HG02840 (cell line): ENCODE measurements around the gene LRMDA.

Source experiments
- ATAC-seq: cut with Tn5 transposase; IDR thresholded peaks from one replicate; pipeline ENCODE4 v1.9.1; 2021; ENCODE audit warnings: mild to moderate bottlenecking, moderate library complexity, moderate number of reproducible peaks; ENCODE audit not compliant: unreplicated experiment, low FRiP score

Gene LRMDA

DNA sequence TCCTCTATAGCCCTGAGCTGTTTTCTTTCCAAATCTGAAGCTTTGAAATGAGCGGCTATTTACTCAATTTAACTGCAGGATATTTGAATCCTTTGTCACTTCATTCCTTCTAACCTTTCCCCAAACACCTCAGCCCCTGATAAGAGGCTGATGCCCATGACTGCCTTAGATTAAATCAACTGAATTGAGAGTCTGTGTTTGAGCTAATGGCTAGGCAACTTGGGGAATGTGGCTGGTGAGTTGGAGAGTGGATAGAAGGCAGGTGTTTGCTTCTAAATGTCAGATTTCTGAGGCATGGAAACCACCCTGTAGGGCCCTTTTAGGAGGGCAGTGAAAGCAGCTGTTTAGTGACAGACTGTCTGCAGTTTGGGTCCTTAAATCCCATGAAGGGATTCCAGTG is 759.9 kb downstream of the LRMDA start:
- ATAC-seq = no peak

DNA sequence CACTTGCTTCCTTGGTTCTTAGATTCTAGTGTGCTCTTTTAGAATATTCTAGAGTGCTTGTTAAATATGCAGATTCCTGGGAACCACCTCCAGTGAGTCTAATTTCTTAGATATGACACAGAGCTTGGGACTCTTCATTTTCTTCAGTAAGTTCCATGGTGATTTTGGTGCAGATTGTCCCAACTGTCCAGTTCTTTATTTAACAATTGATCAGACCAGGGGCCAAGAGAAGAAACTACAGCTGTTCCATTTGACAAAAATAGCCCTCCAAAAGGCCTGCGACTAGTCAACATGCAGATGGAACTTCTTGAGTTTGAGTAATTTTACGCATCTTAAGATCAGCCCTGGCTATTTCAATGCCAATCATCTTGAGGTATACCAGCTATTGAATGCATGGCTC is 760.7 kb downstream of the LRMDA start:
- no peak for ATAC-seq

DNA sequence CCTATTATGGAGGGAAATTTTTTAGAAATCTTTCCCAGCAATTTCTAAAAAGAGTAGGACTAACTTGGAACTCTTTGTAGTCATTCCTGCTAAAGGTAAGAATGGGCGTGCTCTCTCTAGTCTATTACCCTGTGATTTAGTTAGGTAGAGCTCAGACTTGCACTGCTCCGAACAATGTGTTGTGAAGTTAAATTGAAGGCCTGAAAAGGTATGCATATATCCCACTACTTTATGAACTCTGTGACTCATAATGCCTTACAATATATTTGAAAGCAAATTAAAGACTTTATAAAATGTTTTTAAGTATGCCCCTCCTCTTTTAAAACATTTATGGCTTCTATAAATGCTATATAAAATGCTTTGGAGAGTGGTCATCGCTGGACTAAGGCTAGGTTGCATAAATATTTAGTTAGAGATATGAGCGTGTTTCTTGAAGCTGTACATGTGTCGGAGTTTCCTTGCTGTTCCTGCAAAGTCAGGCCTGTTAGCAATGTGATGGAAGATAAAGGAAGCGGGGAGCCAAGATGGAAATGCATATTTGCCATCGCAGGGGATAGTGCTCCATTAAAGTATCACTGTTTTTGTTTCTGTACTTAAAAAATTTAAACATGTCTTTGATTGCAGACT is 761.4 kb downstream of the LRMDA start:
- no peak for ATAC-seq

DNA sequence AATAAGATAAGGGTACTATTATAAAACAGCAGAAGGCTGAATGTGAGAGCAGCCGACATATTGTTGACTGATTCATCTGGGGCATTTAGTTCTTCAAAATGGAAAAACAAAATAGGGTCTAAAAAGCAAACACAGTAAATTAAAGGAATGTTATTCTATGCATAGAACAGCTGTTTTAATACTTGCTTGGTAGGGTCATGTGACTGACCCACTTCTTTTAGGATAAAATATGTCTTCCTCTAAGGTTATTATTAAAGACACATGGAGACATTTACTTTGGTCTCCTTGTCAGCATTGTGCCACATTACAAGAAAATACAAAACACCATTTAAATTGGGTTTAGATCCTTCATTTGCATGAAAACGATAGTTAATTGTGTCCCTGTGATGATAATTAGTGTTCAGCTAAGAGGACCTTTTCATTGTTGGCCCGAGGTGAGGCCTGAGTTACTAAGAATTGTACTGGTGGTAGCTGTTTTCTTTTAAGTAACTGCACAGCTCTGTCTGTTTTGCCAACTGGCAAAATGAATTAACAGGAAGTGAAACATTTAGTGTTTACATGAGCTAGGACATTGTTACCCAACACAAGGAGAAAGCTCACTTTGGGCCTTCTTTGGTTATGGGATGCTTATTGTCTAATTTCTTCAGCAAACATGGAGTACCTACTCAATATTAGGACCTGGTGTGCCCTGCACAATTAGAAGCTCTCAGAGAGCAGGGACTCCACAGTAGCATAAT is 764.4 kb downstream of the LRMDA start:
- ATAC-seq = no peak

DNA sequence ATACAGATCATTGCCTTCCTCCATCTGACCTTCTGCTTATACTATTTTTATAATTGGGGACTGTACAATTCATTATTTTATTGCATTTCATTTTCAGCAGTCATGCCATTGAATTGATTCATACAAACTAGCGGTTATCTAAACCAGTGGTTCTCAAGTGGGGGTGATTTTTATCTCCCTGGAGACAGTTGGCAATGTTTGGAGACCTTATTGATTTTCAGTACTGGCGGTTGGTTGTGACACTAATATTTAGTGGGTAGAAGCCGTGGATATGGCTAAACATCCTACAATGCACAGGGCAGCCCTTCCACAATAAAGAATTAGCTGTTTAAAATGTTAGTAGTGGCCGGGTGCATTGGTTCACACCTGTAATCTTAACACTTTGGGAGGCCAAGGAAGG is 765.9 kb downstream of the LRMDA start:
- ATAC-seq = no peak

DNA sequence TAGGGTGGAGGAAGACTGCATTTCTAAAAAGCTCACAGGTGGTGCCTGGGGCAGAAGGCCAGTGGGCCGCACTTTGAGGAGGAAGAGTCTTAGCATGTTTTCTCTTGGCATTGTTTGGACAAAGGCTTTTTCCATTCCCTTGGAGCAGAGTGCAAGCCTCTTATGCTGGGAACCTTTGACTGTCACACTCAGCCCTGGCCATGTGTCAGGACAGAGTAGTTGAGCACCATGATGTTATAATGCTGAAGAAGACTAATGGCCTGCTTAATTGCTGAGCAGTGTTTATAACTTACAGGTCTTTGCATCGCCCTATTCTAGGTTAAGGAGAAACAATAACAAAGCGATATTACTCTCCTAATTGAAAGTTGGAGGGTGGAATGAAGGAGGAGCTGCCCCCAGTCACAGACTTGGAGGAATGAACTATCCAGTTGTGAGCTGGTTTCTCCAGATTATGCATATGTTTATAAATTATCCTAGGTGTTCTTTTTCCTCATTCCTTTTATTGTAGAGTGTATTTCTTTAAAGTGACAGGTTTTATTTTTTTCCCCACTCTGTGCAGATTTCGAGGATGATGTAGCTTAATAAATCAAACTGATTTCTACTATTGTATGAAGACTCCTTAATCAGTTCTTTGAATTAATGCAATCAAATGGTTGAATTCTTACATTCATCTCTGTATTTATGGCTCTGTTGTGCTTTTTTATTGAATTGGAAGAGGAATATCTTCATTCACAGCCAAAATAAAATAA is 767.0 kb downstream of the LRMDA start:
- ATAC-seq = no peak

DNA sequence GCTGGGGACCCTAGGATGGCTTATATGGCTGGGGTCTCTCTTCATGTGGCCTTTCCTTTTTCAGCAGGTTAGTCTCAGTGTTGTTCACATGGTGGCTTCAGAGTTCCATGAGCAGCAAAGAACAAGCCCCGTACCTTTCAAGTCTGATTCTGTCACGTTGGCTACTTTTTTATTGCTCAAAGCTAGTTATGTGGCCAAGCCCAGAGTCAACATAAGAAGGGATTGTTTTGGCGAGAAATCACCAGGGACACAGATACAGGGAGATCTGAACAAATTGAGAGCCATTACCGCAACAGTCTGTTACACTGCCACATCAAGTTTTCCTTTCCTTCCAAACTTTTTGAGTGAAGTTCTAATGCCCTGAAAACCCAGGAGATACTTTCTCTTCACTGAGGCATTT is 770.5 kb downstream of the LRMDA start:
- ATAC-seq = no peak

DNA sequence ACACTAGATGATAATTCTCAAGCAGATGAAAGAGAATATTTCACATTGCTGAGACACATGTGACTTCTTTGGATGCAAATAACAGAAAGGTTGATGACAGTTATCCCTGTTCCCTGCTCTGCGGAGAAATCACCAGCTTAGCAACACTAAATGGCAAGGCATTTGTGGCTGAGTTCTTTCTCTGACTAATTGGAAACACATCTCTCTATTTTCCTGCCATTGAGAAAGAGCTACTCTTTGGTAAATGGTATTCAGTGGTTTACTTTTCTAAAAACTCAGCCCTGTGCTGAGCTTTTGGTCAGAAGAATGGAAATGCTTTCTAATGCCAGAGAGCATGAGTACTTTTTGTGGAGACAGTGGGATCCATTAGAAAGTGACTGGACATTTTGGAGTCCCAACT is 771.4 kb downstream of the LRMDA start:
- ATAC-seq = no peak

DNA sequence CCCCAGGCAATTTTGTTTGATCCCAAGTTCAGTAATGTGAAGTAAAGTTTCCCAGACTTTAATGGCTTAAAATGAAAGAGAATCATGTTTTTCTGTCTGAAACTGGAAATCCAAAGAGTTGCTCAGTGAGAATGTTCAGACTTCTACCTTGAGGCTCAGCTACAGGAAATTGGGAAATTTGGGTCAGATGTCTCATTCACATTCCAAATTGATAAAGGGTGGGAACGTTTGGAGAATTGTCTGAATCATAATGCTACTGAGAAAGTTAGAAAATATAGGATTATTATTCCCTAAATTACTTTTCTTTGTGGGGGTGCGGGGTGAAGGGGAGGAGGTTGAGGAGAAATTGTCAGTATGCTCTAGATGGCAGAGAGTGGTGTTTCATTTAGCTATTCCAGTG is 773.9 kb downstream of the LRMDA start:
- no peak for ATAC-seq

DNA sequence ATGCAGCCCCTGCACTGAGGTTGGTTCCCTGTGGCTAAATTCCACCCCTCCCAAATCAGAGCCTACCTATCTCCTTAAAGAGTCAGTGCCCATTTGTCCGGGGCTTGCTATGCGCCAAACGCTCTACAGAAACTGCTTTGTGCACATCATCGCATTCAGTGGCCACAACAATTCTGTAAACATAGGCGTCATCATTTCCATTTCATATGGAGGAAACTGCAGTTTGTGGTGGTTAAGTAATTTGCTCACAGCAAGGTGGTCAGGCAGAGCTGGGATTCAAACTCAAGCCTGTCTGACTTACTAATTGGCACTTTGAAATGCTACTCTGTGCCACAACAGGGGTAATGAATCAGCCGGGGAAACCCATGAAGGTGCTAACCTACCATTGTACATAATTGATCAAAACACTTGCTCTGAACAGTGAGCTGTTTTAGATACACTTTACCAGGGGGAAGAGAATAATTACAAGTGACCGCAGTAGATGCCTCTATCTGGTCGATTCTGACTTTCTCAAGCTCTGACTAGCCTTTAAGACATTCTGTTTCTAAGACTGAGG is 775.5 kb downstream of the LRMDA start:
- ATAC-seq = no peak

DNA sequence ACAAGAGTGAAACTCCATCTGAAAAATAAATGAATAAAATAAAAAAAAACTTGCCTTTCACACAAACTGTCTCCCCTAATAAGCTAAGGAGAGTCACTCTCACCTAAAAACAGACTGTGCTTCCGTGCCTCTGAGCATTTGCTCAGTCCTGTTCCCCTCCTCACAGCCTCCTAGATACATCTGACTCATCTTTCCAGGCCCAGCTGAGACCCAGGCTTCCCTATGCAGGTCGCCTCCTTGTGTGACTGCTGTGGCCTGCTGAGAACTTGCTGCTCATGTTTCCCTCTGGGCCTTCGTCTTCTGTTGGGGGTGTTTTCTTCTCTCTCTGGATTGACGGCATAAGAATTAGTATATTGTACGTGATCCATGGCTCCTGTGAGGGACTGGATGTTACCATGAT is 777.7 kb downstream of the LRMDA start:
- ATAC-seq = no peak

DNA sequence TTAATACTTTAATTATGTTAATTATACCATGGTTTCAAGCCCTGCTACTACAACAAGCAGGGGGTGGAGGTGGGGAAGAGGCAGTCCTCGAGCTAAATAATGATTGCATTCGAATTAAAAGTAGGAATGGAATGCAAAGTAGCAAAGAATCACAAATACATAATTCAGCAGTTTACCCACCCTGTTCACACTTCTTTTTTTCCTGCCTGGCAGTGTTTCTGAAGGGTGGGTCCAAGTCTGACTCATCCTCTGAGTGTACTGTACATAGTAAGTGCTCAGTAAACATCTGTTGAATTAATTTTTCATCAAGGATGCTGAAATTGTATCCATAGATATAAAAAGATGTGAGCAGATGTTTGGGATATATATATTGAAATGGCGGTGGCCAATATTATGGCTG is 778.8 kb downstream of the LRMDA start:
- ATAC-seq = no peak

DNA sequence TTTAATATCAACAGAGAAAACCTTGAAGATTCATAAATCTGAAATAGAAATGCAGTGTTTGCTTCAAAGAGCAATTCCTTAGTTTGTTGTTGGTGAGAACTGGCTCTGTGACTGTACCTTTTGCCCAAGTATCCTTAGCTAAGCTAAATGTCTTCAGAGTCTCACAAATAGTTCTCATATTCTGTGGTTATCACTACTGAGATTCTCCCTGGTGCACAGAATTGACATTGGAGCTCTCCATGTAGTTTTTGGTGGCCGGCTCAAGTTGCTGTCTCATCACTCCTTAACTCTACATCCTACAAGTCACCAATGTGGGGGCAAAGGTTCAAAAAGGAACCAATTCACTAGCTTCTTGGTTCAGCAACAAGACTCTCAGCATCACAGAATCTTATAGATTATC is 780.3 kb downstream of the LRMDA start:
- ATAC-seq = no peak

DNA sequence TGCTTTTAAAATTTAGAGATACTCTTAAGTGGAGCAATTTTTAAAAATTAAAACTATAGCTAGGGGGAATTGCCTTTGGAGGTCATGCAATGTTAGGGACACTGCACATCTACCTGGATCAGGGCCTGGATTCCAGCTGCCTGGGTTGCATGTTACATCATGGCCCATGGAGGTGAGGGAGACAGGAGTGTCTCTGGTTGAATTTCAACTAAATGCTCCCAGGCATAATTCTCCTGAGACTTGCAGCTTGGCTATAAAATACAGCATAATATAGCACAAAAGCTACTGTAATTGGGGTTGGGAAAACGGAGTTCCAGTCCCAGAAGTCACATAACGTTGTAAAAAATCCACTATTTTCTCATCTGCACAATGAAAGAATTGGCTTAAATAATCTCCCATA is 782.5 kb downstream of the LRMDA start:
- no peak for ATAC-seq

DNA sequence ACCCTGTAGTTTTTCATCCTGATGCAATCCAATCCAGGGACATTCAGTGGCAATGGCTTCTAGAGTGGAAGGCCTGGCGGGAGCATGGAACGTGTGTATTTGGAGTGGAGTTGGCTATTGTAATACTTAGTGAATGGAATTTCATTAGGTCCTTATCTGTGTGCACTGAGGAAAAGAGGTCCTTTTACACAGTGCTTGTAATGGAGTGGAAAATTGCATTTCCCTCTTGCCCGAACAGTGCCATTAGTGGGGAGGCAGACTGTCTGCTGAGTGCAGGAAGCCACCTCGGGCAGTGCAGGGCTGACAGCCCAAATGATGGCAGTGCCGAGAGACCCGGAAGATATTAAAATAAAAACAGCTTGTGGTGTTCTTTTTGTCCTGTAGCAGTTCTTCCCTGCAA is 786.6 kb downstream of the LRMDA start:
- no peak for ATAC-seq

DNA sequence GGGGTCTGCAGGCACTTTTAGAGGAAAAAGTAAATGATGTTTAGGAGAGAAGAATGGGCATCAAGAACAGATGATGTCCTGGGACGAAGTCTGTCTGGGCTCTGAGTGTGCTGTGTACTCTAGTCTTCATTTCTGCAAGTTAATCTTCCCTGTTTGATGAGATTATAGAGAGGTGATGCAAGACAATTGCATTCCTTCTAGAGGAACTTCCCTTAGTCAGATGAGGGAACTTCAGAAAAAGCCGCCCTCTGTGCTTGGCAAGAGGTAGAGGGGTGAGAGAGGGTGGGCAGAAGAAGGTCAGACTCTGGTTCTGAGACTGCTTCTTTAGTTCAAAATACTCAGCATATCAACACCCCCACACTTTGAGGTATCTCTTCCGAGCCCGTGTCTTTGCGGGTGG is 797.9 kb downstream of the LRMDA start:
- no peak for ATAC-seq

DNA sequence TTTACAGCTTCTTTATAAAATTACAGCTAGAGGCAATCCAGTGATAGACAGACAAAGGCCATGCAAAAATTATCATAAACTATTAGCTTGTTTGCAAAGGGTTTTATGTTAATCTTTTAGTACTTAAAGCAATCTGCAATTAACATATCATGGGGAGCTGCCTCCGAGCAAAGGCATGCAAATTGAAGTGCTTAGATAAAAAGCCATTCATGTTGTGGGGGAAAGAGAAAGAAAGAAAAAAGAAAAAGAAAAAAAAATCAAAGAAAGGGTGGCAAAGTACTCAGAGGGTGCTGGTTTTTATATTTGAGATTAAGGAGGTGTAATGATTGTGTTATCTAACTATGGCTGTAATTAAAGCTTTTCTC is 799.5 kb downstream of the LRMDA start:
- ATAC-seq = no peak

DNA sequence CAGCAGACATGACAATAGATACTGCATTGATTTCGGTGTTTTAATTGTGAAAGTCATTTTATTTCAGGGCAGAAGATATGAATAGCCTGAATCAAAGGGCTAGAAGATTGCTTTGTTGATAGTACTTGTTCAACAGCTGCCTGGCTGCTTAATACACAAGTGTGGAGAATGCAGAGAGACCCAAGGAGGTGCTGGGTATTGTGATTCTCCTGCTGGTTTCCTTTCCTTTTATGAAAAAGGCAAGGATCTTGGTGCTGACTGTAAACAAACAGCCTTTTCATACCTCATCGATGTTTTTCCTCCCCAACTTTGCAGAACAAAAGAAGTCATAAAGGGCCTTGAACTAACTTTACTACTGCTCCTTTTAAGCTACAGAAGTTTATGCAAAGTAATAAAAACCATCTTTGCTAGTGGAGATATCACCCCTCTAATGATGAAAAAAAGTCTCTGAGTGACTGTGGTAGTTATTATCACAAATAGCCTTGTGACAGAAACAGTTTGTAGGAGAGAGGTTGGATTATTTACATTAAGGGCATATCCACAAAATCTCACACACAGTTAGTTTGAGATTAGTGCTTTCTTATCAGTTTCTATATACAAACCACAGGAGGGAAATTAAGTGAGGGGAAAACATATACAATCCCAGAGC is 800.0 kb downstream of the LRMDA start:
- no peak for ATAC-seq

DNA sequence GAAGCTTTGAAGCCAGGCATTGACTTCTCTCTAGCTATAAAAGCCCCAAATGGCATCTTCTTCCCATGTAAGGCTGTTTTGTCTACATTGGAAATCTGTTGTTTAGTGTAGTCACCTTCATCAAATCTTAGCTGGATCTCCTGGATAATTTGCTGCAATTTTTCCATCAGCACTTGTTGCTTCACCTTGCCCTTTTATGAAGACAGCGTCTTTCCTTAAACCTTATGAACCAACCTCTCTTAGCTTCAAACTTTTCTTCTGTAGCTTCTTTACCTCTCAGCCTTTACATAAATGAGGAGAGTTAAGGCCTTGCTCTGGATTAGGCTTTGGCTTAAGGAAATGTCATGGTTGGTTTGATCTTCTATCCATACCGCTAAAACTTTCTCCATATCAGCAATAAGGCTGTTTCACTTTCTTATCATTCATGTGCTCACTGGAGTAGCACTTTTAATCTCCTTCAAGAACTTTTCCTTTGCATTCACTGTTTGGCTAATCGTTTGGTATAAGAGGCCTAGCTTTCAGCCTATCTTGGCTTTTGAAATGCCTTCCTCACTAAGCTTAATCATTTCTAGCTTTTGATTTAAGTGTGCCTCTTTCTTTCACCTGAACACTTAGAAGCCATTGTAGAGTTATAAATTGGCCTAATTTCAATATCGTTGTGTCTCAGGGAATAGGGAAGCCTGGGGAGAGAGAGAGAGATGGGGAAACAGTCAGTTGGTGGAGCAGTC is 803.2 kb downstream of the LRMDA start:
- ATAC-seq = no peak

DNA sequence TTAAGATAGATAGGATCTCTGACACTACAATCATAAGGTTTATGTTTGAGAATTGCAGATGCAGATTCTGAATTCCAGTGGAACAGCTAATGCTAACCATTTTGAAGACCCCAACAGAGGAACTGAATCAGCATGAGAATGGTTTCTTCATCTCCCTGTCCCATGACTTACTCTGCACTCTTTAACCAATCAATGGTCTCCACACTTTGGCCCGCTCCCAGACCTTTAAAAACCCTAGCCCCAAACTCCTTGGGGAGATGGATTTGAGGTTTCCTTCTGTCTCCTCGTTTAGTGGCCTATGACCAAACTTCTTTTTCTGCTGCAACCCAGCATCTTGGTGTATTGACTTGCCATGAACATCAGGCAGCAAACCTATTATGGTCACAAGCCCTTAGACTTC is 804.9 kb downstream of the LRMDA start:
- no peak for ATAC-seq
